ENCODE measurements around the gene TTC12.

The TTC12 gene

GRCh38 chr11:113332023-113332422, 17.6 kb downstream of the TTC12 start:
- no peak for DNase-seq

- DNase-seq, result no peak
These were observed 18.4 kb downstream of the TTC12 start for GRCh38 chr11:113332638-113333329.

GRCh38 chr11:113334183-113334582, 19.8 kb downstream of the TTC12 start:
- no peak for DNase-seq

GRCh38 chr11:113338730-113339129, 24.3 kb downstream of the TTC12 start:
- DNase-seq, result no peak

- DNase-seq, result no peak
These were observed 25.7 kb downstream of the TTC12 start for GRCh38 chr11:113339929-113340589.

- DNase-seq, result no peak
These were observed 27.2 kb downstream of the TTC12 start for GRCh38 chr11:113341388-113342165.

- DNase-seq, result no peak
These were observed 31.6 kb downstream of the TTC12 start for GRCh38 chr11:113345978-113346377.

GRCh38 chr11:113349528-113349927, 35.1 kb downstream of the TTC12 start:
- no peak for DNase-seq

- DNase-seq, result peak; percentile 47
These were observed 36.1 kb downstream of the TTC12 start for GRCh38 chr11:113350336-113351067.

GRCh38 chr11:113351068-113351450, 36.7 kb downstream of the TTC12 start:
- no peak for DNase-seq

- no peak for DNase-seq
These were observed 37.1 kb downstream of the TTC12 start for GRCh38 chr11:113351480-113351879.

GRCh38 chr11:113356203-113356602, 41.8 kb downstream of the TTC12 start:
- no peak for DNase-seq

GRCh38 chr11:113363406-113363805, 49.0 kb downstream of the TTC12 start:
- DNase-seq, result no peak

GRCh38 chr11:113363996-113364641, 49.7 kb downstream of the TTC12 start:
- DNase-seq, result no peak

GRCh38 chr11:113365895-113366294, 51.5 kb downstream of the TTC12 start:
- no peak for DNase-seq

- DNase-seq, result no peak
These were observed 55.0 kb downstream of the TTC12 start for GRCh38 chr11:113369411-113369810.

GRCh38 chr11:113370634-113371033, 56.3 kb downstream of the TTC12 start:
- DNase-seq, result no peak

GRCh38 chr11:113372309-113372708, 57.9 kb downstream of the TTC12 start:
- no peak for DNase-seq

GRCh38 chr11:113373306-113373705, 58.9 kb downstream of the TTC12 start:
- peak; percentile 14 for DNase-seq

GRCh38 chr11:113373981-113374560, 59.7 kb downstream of the TTC12 start:
- no peak for DNase-seq

- DNase-seq, result no peak
These were observed 61.0 kb downstream of the TTC12 start for GRCh38 chr11:113375402-113375801.

GRCh38 chr11:113376156-113376555, 61.8 kb downstream of the TTC12 start:
- DNase-seq, result peak; percentile 58
